Raji (cell line): ENCODE data around the gene AK4.

ENCODE experiments used
- POLR2A ChIP-seq: IDR thresholded peaks from 2 replicates; pipeline ENCODE4 v1.6.1; 2011; ENCODE audit warnings: low read depth, low read length, control low read depth; ENCODE audit not compliant: insufficient read depth

AK4 gene

DNA sequence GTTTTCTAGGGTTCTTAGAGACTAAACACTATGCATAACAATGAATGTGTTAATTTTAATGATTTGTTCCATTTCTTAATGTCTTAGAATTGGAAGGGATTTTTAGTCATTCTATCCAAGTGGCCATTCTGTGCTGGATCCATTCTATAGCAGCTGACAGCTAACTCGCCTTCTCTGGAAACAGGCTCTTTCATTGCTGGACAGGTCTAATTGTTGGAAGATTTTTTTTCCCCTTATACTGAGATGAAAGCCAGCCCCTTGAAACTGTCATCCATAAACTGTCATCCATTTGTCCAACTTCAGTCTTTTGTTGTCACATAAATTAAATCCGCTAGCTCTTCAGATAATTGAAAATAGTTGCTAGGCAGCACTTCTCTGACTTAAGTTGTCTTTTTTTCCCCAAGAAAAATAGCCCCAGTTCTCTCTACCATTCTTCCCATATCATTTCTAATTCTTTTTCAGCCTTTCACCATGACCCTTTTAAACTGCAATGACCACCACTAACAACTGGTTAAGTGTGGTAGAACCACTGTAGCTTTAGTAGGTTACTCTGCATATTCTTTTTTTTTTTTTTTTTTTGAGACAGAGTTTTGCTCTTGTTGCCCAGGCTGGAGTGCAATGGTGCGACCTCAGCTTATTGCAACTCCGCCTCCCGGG is 19.7 kb downstream of the AK4 start:
- no peak for TF ChIP-seq POLR2A

DNA sequence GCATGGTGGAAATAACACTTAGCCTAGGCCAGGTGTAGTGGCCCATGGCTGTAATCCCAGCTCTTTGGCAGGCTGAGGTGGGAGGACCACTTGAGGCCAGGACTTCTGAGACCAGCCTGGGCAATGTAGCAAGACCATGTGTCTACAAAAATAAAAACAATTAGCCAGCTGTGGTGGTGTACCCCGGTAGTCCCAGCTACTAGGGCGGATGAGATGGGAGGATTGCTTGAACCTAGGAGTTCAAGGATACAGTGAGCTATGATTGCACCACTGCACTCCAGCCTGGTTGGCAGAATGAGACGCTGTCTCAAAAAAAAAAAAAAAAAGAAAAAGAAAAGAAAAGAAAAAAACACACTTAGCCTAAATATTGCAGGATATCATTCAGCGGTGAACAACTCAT is 20.9 kb downstream of the AK4 start:
- no peak for TF ChIP-seq POLR2A

DNA sequence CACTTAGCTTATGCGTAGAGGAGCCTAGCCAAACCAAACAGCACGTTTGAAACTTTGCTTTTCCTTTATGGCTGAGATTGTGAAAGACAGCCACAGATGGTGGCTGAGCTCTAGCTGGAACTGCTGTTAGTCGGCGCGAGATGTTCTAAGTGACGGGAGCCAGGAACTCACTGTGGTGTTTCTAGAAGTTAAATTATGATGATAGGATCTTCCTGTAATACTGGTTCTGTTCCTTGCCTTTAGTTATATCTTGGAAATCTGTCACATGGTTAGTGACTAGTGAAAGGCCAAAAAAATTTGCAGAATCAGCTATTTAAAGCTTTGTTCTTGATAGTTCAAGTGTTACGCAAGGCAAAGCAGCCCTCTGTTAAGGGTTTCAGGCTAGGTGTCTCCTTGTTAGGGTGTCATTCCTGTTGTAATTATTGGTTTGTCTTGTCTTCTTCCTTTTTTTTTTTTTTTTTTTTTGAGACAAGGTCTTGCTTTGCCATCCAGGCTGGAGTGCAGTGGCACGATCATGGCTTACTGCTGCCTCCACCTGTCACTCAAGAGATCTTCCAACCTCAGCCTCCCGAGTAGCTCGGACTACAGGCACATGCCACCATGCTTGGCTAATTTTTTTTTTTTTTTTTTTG is 22.6 kb downstream of the AK4 start:
- TF ChIP-seq POLR2A, result no peak

DNA sequence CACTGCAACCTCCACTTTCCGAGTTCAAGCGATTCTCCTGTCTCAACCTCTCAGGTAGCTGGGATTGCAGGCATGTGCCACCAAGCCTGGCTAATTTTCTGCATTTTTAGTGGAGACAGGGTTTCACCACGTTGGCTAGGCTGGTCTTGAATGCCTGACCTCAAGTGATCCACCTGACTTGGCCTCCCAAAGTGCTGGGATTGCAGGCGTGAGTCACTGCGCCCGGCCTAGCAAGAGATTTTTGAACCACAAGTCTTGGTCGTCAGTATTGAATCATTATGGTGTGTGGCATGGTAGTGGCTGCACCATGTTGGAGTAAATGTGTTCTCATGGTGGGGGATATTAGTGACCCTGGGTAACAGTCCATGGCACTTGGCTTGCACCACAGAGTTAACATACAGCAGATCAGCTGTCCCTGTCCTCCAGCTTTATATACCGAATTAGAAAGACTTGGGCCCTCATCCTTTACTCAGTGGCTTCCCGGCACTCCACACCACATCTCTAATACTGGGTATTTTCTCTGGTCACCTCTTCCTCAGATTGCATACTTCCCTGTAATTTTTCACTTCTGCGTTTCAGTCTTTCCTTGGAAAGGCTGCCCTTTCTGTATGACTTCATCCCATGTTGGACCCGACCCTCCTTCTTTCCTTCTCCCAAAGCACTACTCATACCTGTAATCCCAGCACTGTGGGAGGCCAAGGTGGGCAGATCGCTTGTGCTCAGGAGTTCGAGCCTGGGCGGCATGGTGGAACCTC is 25.1 kb downstream of the AK4 start:
- TF ChIP-seq POLR2A, result no peak

DNA sequence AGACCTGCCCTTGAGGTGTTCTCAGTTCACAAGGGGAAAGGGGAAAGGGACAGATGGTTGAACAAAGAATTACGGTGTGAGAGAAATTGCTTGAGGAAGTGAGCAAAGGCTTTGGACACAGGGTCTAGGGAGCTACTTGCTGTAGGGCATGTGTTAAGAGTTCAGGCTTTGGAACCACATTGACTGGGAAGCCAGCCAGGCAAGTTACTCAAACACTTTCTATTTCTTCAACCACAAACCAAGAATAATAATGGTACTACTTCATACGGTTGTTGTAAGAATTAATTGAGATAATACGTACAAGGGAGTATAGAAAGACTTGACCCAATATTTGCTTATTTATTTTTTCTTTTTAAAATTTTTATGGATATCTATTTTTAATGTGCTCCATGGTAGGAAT is 26.6 kb downstream of the AK4 start:
- no peak for TF ChIP-seq POLR2A

DNA sequence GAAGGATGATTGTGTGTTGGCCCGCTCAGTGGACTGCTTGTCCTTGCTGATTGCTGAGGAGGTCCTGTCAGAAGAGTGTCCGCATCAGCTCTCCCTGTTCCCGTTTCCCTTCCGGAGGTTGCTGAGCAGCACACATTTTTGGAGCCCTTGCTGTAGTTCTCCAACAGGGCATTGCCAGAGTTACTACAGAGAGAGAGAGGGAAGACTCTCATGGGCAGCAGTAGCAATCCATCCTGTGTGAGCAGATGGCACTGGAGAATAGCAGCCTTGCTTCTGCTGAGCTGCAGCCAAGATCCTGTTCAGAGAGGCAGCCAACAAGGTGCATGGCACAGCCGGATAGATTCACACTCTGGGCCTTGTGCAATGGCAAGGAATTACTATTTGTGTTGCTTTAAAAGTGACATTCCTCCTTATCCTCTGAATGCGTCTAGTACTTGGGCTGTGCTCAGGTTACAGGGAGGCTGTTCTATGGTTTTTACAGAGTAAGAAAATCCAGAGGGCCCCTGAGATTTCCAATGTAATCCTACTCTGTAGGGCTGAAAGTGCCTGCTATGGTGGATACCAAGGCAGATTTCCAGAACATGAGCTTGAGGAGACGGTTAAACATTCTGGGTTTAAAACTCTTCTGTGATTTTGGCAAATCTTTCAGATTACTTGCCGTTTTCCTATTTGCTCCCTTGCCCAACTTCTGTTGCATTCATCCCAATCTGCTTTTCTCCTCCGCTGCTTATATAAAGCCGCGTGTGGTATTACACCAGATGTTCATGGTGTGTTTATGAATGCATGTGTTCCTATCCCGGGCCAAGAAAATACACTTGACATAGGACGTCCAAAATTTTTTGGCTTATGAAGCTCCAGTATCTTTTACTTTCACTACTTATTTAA is 27.4 kb downstream of the AK4 start:
- no peak for TF ChIP-seq POLR2A

DNA sequence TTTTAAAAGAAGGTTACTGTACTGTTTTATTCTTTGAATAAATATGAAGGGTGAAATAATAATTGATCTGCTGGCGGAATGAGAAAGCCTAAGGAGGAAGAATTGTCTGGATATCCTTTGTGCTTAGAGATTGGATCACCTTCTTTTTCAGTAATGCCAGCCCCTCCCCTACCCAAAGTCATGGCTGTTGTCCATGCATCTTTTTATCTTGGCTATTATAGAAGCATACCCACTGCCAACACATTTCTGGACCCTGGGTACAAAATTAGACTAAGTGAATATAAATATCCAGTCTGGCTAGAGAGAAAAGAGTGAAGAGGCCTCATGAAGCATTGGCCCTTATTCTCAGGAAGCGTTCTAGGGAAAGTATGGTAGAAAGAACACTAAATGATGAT is 28.1 kb downstream of the AK4 start:
- TF ChIP-seq POLR2A, result no peak

DNA sequence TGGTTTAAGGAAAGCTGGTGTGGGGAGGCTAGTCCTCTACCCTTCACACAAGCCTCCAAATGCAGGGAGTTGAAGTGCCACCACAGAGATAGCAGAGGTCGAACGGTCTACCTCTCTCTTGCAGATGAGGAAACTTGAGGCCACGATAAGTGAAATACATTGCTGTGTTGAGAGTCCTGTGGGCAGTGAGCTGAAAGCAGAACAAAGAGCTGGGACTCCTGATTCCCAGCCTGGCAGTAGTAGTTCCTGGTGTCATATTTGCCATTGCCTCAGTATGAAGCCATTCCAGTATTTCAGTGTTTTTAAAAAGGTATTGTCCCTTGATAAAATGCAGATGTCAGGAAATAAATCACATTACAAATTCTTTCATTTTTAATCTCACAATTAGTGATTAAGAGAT is 28.6 kb downstream of the AK4 start:
- no peak for TF ChIP-seq POLR2A

DNA sequence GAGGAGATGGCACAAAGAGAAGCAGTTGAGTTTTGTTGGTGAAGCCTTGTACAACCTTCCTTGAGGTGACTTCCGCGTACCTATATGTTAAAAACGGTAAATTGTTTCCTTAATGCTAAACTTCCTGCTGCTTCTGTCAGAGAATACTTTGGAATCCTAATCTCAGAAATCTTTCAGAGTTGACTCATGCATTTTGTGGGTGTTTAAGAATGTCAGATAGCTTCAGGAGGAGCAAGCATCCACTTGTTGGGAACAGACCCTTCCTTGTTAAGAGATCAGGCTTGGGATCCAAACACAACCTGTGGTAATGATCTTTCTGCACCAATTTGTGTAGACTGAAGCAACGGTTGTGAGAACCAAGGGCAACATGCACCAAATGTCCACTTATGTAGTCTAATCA is 29.5 kb downstream of the AK4 start:
- no peak for TF ChIP-seq POLR2A

DNA sequence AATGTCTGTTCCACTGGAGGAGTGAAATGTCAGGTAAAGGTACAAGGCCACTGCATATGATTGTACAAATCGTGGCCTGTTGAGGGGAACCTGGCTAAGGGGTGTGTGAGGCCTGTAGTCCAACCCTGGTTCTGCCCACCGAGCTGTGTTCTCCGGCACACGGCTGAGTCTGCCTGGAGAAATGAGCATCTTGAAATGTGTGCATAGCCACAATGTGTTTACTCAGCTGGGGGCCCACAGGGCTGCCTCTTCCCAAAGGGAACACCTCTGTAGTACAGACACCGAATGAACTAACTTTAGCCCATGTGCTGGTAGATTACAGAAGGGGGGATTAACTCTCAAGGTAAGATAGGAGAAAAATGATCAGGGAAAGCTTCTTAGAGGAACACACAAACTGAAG is 30.2 kb downstream of the AK4 start:
- TF ChIP-seq POLR2A, result no peak

DNA sequence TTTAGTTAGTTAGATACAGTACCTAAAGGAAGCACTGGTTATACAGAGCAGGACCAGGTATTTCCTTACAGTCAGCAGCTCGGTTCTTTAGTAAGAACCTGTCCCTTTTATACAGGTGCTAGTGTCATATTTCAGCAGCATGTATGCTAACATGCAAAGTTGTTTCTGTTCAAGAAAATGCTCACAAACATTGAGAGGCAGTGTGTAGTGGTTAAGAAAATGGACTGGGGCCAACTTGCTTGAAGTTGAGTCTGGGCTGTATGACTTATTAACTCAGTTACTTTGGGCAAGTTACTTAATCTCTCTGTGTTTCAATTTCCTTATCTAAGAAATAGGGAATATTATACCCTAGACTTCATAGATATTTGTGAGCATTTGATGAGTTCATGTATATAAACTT is 31.1 kb downstream of the AK4 start:
- TF ChIP-seq POLR2A, result no peak

DNA sequence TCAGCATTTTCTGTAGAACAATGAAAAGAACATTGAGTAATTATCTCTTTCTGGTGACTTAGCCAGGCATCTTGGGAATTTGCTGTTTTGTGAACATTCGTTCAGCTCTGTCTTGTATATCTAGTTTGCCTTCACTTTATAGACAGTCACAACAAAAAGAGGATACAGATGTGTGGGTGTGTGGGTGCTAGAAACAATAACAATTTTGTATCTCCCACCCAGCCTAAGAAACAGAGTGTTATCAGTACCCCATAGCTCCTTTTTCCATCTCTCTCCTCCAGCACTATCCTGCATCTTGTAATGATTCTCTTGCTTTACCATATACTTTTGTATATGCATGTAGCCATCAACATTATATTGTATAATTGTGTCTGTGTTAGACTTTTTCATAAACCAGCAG is 33.0 kb downstream of the AK4 start:
- TF ChIP-seq POLR2A, result no peak

DNA sequence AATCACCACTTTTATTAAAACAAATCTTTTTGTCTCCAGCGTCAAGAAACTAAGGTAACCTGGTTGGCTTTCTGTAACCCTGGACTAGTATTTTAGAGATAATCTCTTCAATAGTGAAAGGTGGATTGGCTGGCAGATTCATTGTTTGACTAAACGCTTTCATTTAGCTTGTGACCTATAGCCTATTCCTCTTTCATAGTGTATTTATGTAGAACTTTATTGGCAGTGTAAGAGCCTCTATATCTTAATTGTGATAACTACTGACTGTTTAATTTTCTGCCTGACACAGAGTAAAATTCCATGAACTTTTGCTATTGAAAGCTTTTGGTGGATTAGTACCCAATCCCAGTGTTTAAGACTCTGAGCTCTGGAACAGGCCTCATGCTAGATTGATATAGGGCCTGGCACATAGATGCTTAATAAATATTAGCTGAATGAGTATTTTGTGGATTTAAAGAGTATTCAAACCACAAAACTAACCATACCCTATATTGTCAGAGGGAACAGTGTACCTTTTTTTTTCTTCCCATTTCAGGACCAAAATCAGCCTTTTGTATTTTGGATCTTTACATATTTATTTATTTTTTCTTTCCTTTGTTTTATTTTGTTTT is 34.8 kb downstream of the AK4 start:
- TF ChIP-seq POLR2A, result no peak

DNA sequence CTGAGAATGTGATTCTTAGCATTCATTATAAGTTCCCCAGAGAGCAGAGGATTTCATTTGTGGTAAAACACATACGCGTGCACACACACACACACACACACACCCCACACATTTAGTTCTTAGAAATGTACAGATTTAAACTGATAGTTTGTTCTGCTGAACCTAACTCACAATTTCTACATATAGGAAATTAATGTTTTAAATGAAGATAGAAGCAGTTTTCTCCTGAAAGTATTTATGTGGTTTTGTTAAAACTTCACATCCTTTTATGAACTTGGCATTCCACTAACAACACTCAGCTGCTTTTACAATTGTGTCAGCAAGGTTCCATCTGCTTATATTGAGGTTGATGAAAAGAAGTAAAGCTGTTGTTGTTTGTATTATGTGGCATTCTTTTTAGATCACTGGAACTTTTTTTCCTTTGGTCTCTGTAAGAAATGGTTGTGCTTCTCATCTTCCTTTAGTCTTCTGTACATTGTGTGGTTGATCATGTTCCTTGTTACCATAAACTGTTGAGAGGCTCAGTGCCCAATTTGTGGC is 41.6 kb downstream of the AK4 start:
- no peak for TF ChIP-seq POLR2A

DNA sequence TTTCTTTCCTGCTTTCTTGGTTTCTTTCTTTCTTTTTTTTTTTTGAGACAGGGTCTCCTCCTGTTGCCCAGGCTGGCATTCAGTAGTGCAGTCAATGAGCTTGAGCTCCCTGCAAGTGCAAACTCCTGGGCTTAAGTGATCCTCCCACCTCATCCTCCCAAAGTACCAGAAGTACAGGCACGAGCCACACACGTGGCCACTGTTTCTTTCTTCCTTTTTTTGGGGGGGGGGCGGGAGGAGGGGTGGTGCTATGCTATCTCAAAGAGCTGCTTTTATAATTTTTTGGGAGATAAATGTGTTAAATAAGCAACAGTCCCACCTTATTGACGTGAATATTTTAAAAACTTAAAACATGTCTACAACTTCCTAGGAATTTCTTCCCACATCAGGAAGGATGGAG is 42.2 kb downstream of the AK4 start:
- no peak for TF ChIP-seq POLR2A
